H1 (cell line): ENCODE measurements around the gene MEGF11. TPM values are rescaled to one million over a fixed set of nuclear protein-coding genes. Genes with fewer than 3 reads are reported as not detected.

Source experiments
- CTCF ChIA-PET: fragments of 300-600 bp; sonication (Branson Sonifier 250); formaldehyde crosslinking; loops from one replicate; lab custom pipeline; 2021; ENCODE audit not compliant: partially characterized antibody; lab: Charles Lee
- POLR2A ChIA-PET: fragments of 300-600 bp; sonication (Branson Sonifier 250); formaldehyde crosslinking; loops from one replicate; lab custom pipeline; 2021; ENCODE audit warnings: inconsistent platforms; ENCODE audit not compliant: partially characterized antibody; lab: Charles Lee
- DNase-seq, 2 experiments: peaks; one replicate each; pipeline versions ENCODE4 v3.0.0 to v3.0.0-alpha.2; 2010 to 2022; ENCODE audit warnings: low spot score in 2 of 2, low read depth in 1 of 2, mixed read lengths in 1 of 2
- FAIRE-seq: peaks from 2 replicates; lab custom pipeline; 2011; peaks lifted over from hg19 to GRCh38; lab: Jason Lieb, UNC
- H2AFZ ChIP-seq: 2 replicates; pipeline ENCODE4 v1.8.1; 2012; ENCODE audit warnings: low read length, inconsistent platforms
- H2AK5ac ChIP-seq: 2 replicates; pipeline ENCODE4 v1.6.1; 2013; ENCODE audit warnings: low read depth, low read length
- H2BK120ac ChIP-seq: replicated peaks from 2 replicates; pipeline ENCODE3; 2013; ENCODE audit warnings: low read depth, low read length, inconsistent platforms
- H2BK12ac ChIP-seq: 2 replicates; pipeline ENCODE4 v1.6.1; 2013; ENCODE audit warnings: low read depth, low read length
- H2BK15ac ChIP-seq: 2 replicates; pipeline ENCODE4 v1.6.1; 2013; ENCODE audit warnings: low read length
- H2BK20ac ChIP-seq: 2 replicates; pipeline ENCODE4 v1.6.1; 2013; ENCODE audit warnings: low read length
- H2BK5ac ChIP-seq: 2 replicates; pipeline ENCODE4 v1.6.1; 2013; ENCODE audit warnings: low read depth, low read length
- H3K14ac ChIP-seq: 2 replicates; pipeline ENCODE4 v1.6.1; 2013; ENCODE audit warnings: inconsistent platforms; ENCODE audit not compliant: insufficient read length
- H3K18ac ChIP-seq: 2 replicates; pipeline ENCODE4 v1.6.1; 2013; ENCODE audit warnings: low read length; ENCODE audit errors: extremely low read depth
- H3K23ac ChIP-seq: 2 replicates; pipeline ENCODE4 v1.6.1; 2013; ENCODE audit warnings: inconsistent platforms; ENCODE audit not compliant: insufficient read length
- H3K23me2 ChIP-seq: 2 replicates; pipeline ENCODE4 v1.6.1; 2013; ENCODE audit warnings: low read depth, low read length
- H3K27ac ChIP-seq: 2 replicates; pipeline ENCODE4 v1.6.1; 2011; ENCODE audit warnings: low read depth, low read length, inconsistent platforms
- H3K27me3 ChIP-seq, 4 experiments: replicated peaks in 1 of 4; 1 replicate in 1 of 4; 2 replicates in 3 of 4; pipeline versions ENCODE4 v1.6.1 to v1.8.1; 2011 to 2013; ENCODE audit warnings: low read length in 3 of 4, mild to moderate bottlenecking in 3 of 4, inconsistent platforms in 2 of 4, mixed read lengths in 2 of 4, moderate library complexity in 1 of 4; ENCODE audit not compliant: control insufficient read depth in 3 of 4, insufficient read depth in 3 of 4; ENCODE audit errors: extremely low read depth in 1 of 4
- H3K36me3 ChIP-seq, 4 experiments: 2 replicates each; pipeline versions ENCODE4 v1.6.1 to v1.8.1; 2011 to 2013; ENCODE audit warnings: mild to moderate bottlenecking in 4 of 4, low read length in 3 of 4, moderate library complexity in 2 of 4, control low read depth in 1 of 4, inconsistent platforms in 1 of 4; ENCODE audit not compliant: insufficient read depth in 4 of 4, control insufficient read depth in 2 of 4
- H3K4ac ChIP-seq: replicated peaks from 2 replicates; pipeline ENCODE3; 2013; ENCODE audit warnings: low read length, low read depth, mixed read lengths, inconsistent platforms; ENCODE audit not compliant: insufficient read length
- H3K4me1 ChIP-seq, 4 experiments: replicated peaks in 1 of 4; 1 replicate in 1 of 4; 2 replicates in 3 of 4; pipeline versions ENCODE4 v1.6.1 to v1.8.1; 2011 to 2013; ENCODE audit warnings: low read length in 3 of 4, inconsistent platforms in 2 of 4, mixed read lengths in 1 of 4; ENCODE audit not compliant: insufficient read depth in 4 of 4, control insufficient read depth in 3 of 4
- H3K4me2 ChIP-seq, 2 experiments: 2 replicates each; pipeline versions ENCODE4 v1.6.1 to v1.8.1; 2011 to 2013; ENCODE audit warnings: low read depth in 2 of 2, low read length in 2 of 2, control low read depth in 1 of 2, inconsistent platforms in 1 of 2, mild to moderate bottlenecking in 1 of 2; ENCODE audit not compliant: insufficient read depth in 1 of 2
- H3K4me3 ChIP-seq, 4 experiments: fragments of 200-600, 300-600 bp in 1 of 4; sonication (generic), shearing (Covaris generic), sonication (Bioruptor Twin) in 1 of 4; 2 replicates each; pipeline versions ENCODE4 v1.5.1 to v1.8.1; 2011 to 2016; ENCODE audit warnings: low read length in 4 of 4, low read depth in 3 of 4, control low read depth in 2 of 4, inconsistent platforms in 2 of 4, mild to moderate bottlenecking in 2 of 4, mixed read lengths in 1 of 4, moderate library complexity in 1 of 4; ENCODE audit not compliant: insufficient read depth in 2 of 4; ENCODE audit errors: extremely low read depth in 1 of 4
- H3K56ac ChIP-seq: replicated peaks from 2 replicates; pipeline ENCODE3; 2013; ENCODE audit warnings: low read depth, mild to moderate bottlenecking, mixed read lengths, low read length, inconsistent platforms; ENCODE audit not compliant: insufficient read length
- H3K79me1 ChIP-seq: 2 replicates; pipeline ENCODE4 v1.6.1; 2013; ENCODE audit warnings: low read depth, low read length, control low read depth
- H3K79me2 ChIP-seq, 2 experiments: 2 replicates each; pipeline versions ENCODE4 v1.6.1 to v1.8.1; 2012 to 2013; ENCODE audit warnings: low read length in 2 of 2, mild to moderate bottlenecking in 2 of 2, inconsistent platforms in 1 of 2; ENCODE audit not compliant: insufficient read depth in 2 of 2, control insufficient read depth in 1 of 2
- H3K9ac ChIP-seq, 4 experiments: replicated peaks in 1 of 4; 1 replicate in 1 of 4; 2 replicates in 3 of 4; pipeline versions ENCODE4 v1.6.1 to v1.8.1; 2011 to 2013; ENCODE audit warnings: low read depth in 3 of 4, low read length in 3 of 4, control low read depth in 2 of 4, mild to moderate bottlenecking in 2 of 4, moderate library complexity in 2 of 4, inconsistent platforms in 1 of 4; ENCODE audit errors: extremely low read depth in 1 of 4
- H3K9me3 ChIP-seq, 2 experiments: 2 replicates each; pipeline versions ENCODE4 v1.6.1 to v1.8.1; 2012 to 2013; ENCODE audit warnings: mild to moderate bottlenecking in 2 of 2, moderate library complexity in 2 of 2, control low read depth in 1 of 2, inconsistent platforms in 1 of 2, low read depth in 1 of 2, low read length in 1 of 2, mixed read lengths in 1 of 2; ENCODE audit not compliant: insufficient read depth in 2 of 2
- H4K20me1 ChIP-seq, 2 experiments: replicated peaks in 1 of 2; 2 replicates each; pipeline versions ENCODE3 to v1.8.1; 2011 to 2013; ENCODE audit warnings: inconsistent platforms in 2 of 2, low read length in 2 of 2, mild to moderate bottlenecking in 1 of 2; ENCODE audit not compliant: insufficient read depth in 2 of 2, control insufficient read depth in 1 of 2
- H4K5ac ChIP-seq: 2 replicates; pipeline ENCODE4 v1.6.1; 2013; ENCODE audit warnings: low read length, low read depth, mixed read lengths, inconsistent platforms; ENCODE audit not compliant: insufficient read length
- H4K8ac ChIP-seq: 2 replicates; pipeline ENCODE4 v1.8.0; 2013; ENCODE audit warnings: mild to moderate bottlenecking, moderate library complexity, low read length, inconsistent platforms; ENCODE audit not compliant: insufficient read depth; ENCODE audit errors: extremely low read depth
- H4K91ac ChIP-seq: replicated peaks from 2 replicates; pipeline ENCODE3; 2013; ENCODE audit warnings: low read length, mixed read lengths, inconsistent platforms; ENCODE audit not compliant: insufficient read length
- CHD2 ChIP-seq: IDR thresholded peaks from 2 replicates; pipeline ENCODE4 v1.6.1; 2012; ENCODE audit warnings: low read length, improper control_type of control experiment
- CTBP2 ChIP-seq: IDR thresholded peaks from 2 replicates; pipeline ENCODE4 v1.7.0; 2011; ENCODE audit warnings: borderline replicate concordance, mild to moderate bottlenecking, moderate library complexity, mixed read lengths, low read length; ENCODE audit not compliant: insufficient read depth, insufficient read length
- KDM1A ChIP-seq: fragments of 200-600, 300-600 bp; sonication (generic); IDR thresholded peaks from 2 replicates; pipeline ENCODE4 v1.7.1; 2016; ENCODE audit warnings: mild to moderate bottlenecking, low read length, borderline replicate concordance
- RBBP5 ChIP-seq: IDR thresholded peaks from 2 replicates; pipeline ENCODE4 v1.7.1; 2012; ENCODE audit warnings: low read depth, mild to moderate bottlenecking, inconsistent platforms, low read length, moderate library complexity, borderline replicate concordance
- RNF2 ChIP-seq: fragments of 200-900, 300-1000 bp; sonication (generic); IDR thresholded peaks from 2 replicates; pipeline ENCODE4 v1.7.1; 2016; ENCODE audit warnings: borderline replicate concordance, low read depth, mild to moderate bottlenecking, antibody characterized with exemption, low read length; ENCODE audit not compliant: poor library complexity, severe bottlenecking; ENCODE audit errors: missing control alignments
- RXRA ChIP-seq: IDR thresholded peaks from 2 replicates; pipeline ENCODE4 v1.6.1; 2011; ENCODE audit warnings: low read depth, mild to moderate bottlenecking, low read length, moderate library complexity; ENCODE audit not compliant: insufficient read depth
- SP1 ChIP-seq: IDR thresholded peaks from 2 replicates; pipeline ENCODE4 v1.6.1; 2011; ENCODE audit warnings: low read depth, low read length
- SRF ChIP-seq: IDR thresholded peaks from 2 replicates; pipeline ENCODE4 v1.6.1; 2011; ENCODE audit warnings: mild to moderate bottlenecking, low read depth, low read length, moderate library complexity
- SUZ12 ChIP-seq: fragments of 200-600 bp; sonication (generic); IDR thresholded peaks from 2 replicates; pipeline ENCODE4 v1.6.1; 2012; ENCODE audit warnings: mild to moderate bottlenecking, inconsistent platforms, low read length, moderate library complexity, mixed read lengths
- TAF1 ChIP-seq: IDR thresholded peaks from 2 replicates; pipeline ENCODE4 v1.6.1; 2011; ENCODE audit warnings: mild to moderate bottlenecking, low read depth, low read length
- TAF7 ChIP-seq: optimal IDR thresholded peaks from 2 replicates; pipeline ENCODE3; 2011; ENCODE audit warnings: low read depth, mild to moderate bottlenecking, inconsistent platforms, low read length, moderate library complexity, borderline replicate concordance
- WGBS, 2 experiments: shearing (Covaris generic) in 1 of 2; methylation state at CpG; one replicate each; pipeline versions ENCODE4 v1.1.6 to v1.1.7; 2013 to 2015; ENCODE audit warnings: low lambda C conversion rate in 2 of 2, mixed read lengths in 2 of 2, inconsistent platforms in 1 of 2, low coverage in 1 of 2, missing lambda C conversion rate in 1 of 2; ENCODE audit not compliant: insufficient replicate concordance in 2 of 2, insufficient coverage in 1 of 2, insufficient read length in 1 of 2; ENCODE audit errors: extremely low coverage in 1 of 2, missing lambda C conversion rate in 1 of 2; 5-methylcytosine and 5-hydroxymethylcytosine counted together
- polyA plus RNA-seq, 7 experiments: library from polyadenylated mRNA; depleted of rRNA in 3 of 7; stranded (reverse) in 5 of 7; unstranded in 2 of 7; fragments of >200 nt in 5 of 7; fragments of 200-250 nt in 2 of 7; gene quantifications; 1 replicate in 5 of 7; 2 replicates in 1 of 7; 4 replicates in 1 of 7; pipeline versions ENCODE4 v1.2.1 to v1.2.3, GENCODE V29; 2011 to 2013; ENCODE audit warnings: missing spikeins in 2 of 7, mixed read lengths in 2 of 7
- total RNA-seq: library from RNA; stranded (reverse); fragmentation: NEBNext Ultra II Directional; extraction: Animal tissue kit (Norgen Biotek cat#: 25700); gene quantifications from 2 replicates; pipeline ENCODE4 v1.2.1, GENCODE V29; 2021
- TF ChIP-seq, protein P1 (sequence below): IDR thresholded peaks from 2 replicates; pipeline ENCODE4 v1.6.1; 2012; ENCODE audit warnings: low read length, inconsistent platforms

Gene MEGF11
- total and polyA plus RNA-seq, 2 of the 8 experiments (the other 6 are each of a cell fraction or from before 2014, with no cell fraction given): 4.4 to 4.8 TPM

DNA sequence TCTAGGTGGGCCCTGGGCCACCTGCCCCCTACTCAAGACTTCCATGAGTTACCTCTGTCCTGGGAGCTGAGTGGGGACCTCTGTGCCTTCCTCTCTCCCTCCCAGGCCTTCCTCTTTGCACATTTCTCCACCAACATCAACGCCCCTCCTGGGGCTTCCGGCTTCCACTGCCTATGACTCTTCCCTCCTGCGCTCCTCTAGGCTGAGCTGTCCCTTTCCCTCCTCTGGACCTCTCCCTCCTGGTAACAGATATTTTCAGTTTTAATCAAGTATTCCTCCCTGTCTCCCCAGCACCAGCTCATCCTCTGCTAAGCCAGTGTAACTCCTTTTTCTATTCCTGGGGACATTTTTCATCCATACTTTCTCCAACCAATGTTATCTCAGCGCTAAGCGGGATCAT lies 223.9 kb downstream of the MEGF11 start:
- peak overlapping the region; percentile 73; the same call in 1 of the 2 replicates for H2BK20ac ChIP-seq
- no peak for FAIRE-seq
- H2BK12ac ChIP-seq: no peak overlapping the region
- WGBS, 2 experiments: 87% methylated on average over 5 of the region's 5 CpGs; no CpG with 5 or more reads in 1 of the 2 experiments
- no peak for DNase-seq
- H3K23ac ChIP-seq: no peak overlapping the region
- H3K27ac ChIP-seq: no peak overlapping the region
- H2BK15ac ChIP-seq: no peak overlapping the region
- H4K8ac ChIP-seq: no peak overlapping the region
- H3K4me2 ChIP-seq: no peak overlapping the region
- no peaks in the 10 kb centered on the region for H3K27me3 ChIP-seq
- ChIA-PET CTCF (interaction anchor here (1.0 to 1.3 kb wide), 2 partner anchors 50 to 259 kb away, joined by 3 to 4 read pairs; no protein-coding TSS in a partner anchor), POLR2A (no interaction called here)
- no peaks in the 10 kb centered on the region for H3K79me1 ChIP-seq
- no peaks in the 10 kb centered on the region for H4K20me1 ChIP-seq
- peaks cover 20 to 22% of the 10 kb centered on the region in 2 experiments for H3K9me3 ChIP-seq
- no peaks in the 10 kb centered on the region for H3K23me2 ChIP-seq
- no peak overlapping the region for H4K91ac ChIP-seq
- H2AFZ ChIP-seq: no peak overlapping the region
- H3K4me1 ChIP-seq: peaks cover 9 to 27% (median 16%) of the 10 kb centered on the region in 4 experiments
- H3K4me3 ChIP-seq: no peak overlapping the region
- H3K4ac ChIP-seq: no peak overlapping the region
- no peak overlapping the region for H2BK120ac ChIP-seq
- H3K79me2 ChIP-seq: no peaks in the 10 kb centered on the region
- no peak overlapping the region for H2AK5ac ChIP-seq
- no peak overlapping the region for H3K14ac ChIP-seq
- no peak overlapping the region for H3K56ac ChIP-seq
- H3K9ac ChIP-seq: no peak overlapping the region
- H4K5ac ChIP-seq: no peak overlapping the region
- H3K18ac ChIP-seq: no peak overlapping the region
- H3K36me3 ChIP-seq: no peaks in the 10 kb centered on the region
- no peak overlapping the region for H2BK5ac ChIP-seq
- TF ChIP-seq TAF7 (no peak), CHD2 (no peak), RBBP5 (no peak), SP1 (no peak), SRF (no peak), CTBP2 (no peak), RNF2 (no peak), KDM1A (no peak), RXRA (no peak), TAF1 (no peak), SUZ12 (no peak)
- TF ChIP-seq, protein P1, sequence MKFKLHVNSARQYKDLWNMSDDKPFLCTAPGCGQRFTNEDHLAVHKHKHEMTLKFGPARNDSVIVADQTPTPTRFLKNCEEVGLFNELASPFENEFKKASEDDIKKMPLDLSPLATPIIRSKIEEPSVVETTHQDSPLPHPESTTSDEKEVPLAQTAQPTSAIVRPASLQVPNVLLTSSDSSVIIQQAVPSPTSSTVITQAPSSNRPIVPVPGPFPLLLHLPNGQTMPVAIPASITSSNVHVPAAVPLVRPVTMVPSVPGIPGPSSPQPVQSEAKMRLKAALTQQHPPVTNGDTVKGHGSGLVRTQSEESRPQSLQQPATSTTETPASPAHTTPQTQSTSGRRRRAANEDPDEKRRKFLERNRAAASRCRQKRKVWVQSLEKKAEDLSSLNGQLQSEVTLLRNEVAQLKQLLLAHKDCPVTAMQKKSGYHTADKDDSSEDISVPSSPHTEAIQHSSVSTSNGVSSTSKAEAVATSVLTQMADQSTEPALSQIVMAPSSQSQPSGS: no peak
